ENCODE data around the gene FXYD6.

The FXYD6 gene

GRCh38 chr11:117828611-117829368, 47.7 kb downstream of the FXYD6 start:
- DNase-seq, result no peak

GRCh38 chr11:117827521-117828511, 48.6 kb downstream of the FXYD6 start:
- no peak for DNase-seq

GRCh38 chr11:117826832-117827231, 49.6 kb downstream of the FXYD6 start:
- DNase-seq, result no peak

GRCh38 chr11:117826190-117826570, 50.3 kb downstream of the FXYD6 start:
- no peak for DNase-seq

- no peak for DNase-seq
Measured at GRCh38 chr11:117825538-117826189, 50.8 kb downstream of the FXYD6 start.

- no peak for DNase-seq
Measured at GRCh38 chr11:117824571-117825537, 51.6 kb downstream of the FXYD6 start, which contains the start of gene FXYD2. Gene FXYD2, minus strand, starts transcription at chr11:117824744. Its CDS starts 66 bp downstream, at chr11:117824678.

- DNase-seq, result no peak
Measured at GRCh38 chr11:117823946-117824420, 52.5 kb downstream of the FXYD6 start.

- no peak for DNase-seq
Measured at GRCh38 chr11:117823294-117823945, 53.0 kb downstream of the FXYD6 start.

GRCh38 chr11:117822074-117823033, 54.1 kb downstream of the FXYD6 start:
- DNase-seq, result no peak

GRCh38 chr11:117821431-117821830, 55.0 kb downstream of the FXYD6 start:
- DNase-seq, result no peak

GRCh38 chr11:117820516-117820915, 55.9 kb downstream of the FXYD6 start:
- no peak for DNase-seq

GRCh38 chr11:117820071-117820470, 56.4 kb downstream of the FXYD6 start:
- DNase-seq, result no peak

- DNase-seq, result no peak
Measured at GRCh38 chr11:117819096-117820040, 57.1 kb downstream of the FXYD6 start.

- DNase-seq, result no peak
Measured at GRCh38 chr11:117818041-117818873, 58.2 kb downstream of the FXYD6 start.

GRCh38 chr11:117817368-117818040, 59.0 kb downstream of the FXYD6 start:
- no peak for DNase-seq

GRCh38 chr11:117816846-117817367, 59.6 kb downstream of the FXYD6 start:
- DNase-seq, result no peak

GRCh38 chr11:117816151-117816741, 60.2 kb downstream of the FXYD6 start:
- DNase-seq, result no peak

Data from cortex of kidney (tissue), 1 donor.